Stimulated activated CD4-positive, alpha-beta T cell treated with anti-CD3 and anti-CD28 coated beads, Interleukin-4, amount 100 ng/mL, for 4 hours (primary cell): ENCODE measurements around the gene FXN.
"Not testable (repeated sequence)": the region's sequence is repeated elsewhere in the genome, so short reads cannot be mapped to it uniquely, and the experiment has no call there.

Experiments
- DNase-seq, 2 experiments: peaks; one replicate each; pipeline ENCODE4 v3.0.0-alpha.2; 2020

FXN gene

GRCh38 chr9:69035438-69036308, at the start of gene FXN:
Gene FXN (plus strand): TSS chr9:69035752. CDS start chr9:69035783, 31 bp downstream.
- peak; percentile 77 to 84 for DNase-seq

GRCh38 chr9:68986949-68987348, 48.6 kb upstream of the FXN start:
- DNase-seq, result not testable (repeated sequence)

GRCh38 chr9:68991457-68991856, 44.1 kb upstream of the FXN start:
- no peak for DNase-seq

DNA sequence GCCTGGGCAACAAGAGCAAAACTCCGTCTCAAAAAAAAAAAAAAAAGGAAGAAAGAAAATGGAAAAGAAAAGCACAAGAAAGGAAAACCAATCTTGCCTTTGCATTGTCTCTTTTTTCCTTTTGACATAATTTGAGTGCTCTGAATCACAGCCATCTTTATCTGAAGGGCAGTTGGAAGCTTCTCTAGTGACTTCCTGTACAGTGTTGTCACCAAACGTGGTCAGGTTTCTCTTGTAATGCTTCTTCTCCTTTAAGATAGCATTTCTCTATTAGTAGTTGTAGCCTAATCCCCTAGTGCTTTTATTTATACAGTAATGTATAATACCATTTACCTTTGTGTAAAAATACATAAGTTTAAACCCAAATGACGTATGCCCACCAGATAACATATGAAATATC, 39.8 kb upstream of the FXN start:
- no peak for DNase-seq

DNA sequence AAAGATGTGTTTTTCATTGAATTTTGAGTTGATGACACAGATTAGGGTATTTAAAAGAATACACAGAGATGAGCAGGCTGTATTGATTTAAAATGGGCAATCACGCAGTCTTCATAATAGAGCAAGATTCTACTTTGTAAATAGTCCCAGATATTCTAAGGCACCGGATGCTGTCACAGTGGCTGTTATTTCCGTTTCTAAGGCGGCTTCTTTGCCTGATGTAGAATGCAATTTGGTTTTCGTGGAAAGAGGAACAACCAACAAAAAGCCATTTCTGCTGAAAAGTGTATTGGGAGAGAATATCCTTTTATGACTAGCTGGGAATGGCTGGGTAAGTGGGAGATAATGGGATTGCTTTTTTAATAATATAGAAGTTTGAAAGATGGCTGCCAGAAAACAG, 39.1 kb upstream of the FXN start:
- DNase-seq, result no peak

GRCh38 chr9:68997666-68998065, 37.9 kb upstream of the FXN start:
- DNase-seq, result no peak

DNA sequence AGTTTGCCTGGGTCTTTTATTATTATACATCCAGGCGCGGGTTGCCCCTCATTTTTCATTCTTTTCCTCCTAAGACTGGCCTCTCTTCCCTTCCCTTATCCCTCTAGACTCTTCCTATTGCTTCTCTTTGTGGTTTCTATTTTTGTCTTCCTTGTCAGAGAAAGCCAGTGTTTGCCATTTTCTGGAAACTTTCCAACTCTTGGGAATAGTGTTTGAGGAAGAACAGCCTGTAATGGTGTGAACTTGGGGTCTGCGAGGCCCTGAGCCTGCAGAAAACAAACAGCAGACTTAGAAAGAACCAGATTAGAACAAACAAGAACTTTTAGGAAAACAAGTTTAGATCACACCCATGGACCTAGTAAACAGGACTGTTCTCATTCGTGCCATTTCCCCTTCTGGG, 37.2 kb upstream of the FXN start:
- DNase-seq, result no peak

- DNase-seq, result no peak
These were observed 36.7 kb upstream of the FXN start for GRCh38 chr9:68998812-68999211.

DNA sequence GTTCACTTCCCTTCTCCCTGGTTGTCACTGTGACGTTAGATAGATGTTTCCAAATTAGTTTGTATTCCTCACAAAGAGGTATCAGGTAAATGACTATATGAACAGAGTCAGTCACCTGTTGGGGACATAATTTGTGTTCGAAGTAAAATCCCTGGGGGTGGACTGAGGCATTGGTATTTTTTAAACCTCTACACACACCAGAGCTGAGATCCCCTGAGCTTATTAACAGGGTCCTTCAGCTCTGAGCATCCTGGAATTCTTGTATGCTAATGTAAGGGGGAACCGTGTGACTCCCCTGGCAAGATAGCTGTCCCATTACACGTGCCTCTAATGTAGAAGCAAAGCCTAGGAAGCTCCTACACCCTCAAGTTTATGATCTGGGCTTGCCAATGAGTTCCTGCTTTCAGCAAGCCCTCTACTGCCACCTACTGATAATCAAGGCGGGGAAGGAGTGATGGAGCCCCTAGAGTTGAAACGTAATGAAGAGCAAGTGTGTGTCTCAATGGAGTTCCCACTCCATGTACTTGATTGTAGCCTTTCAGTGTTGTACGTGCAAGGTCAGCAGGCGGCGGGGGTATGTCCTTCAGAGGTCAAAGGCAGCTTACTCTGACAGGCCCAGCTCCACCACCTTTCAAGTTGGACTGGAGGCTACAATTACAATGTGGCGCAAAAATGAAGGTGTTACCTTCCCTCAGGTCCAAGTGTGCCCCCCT, 36.0 kb upstream of the FXN start:
- peak; percentile 38 to 54 for DNase-seq

- no peak for DNase-seq
These were observed 33.6 kb upstream of the FXN start for GRCh38 chr9:69001921-69002320.

DNA sequence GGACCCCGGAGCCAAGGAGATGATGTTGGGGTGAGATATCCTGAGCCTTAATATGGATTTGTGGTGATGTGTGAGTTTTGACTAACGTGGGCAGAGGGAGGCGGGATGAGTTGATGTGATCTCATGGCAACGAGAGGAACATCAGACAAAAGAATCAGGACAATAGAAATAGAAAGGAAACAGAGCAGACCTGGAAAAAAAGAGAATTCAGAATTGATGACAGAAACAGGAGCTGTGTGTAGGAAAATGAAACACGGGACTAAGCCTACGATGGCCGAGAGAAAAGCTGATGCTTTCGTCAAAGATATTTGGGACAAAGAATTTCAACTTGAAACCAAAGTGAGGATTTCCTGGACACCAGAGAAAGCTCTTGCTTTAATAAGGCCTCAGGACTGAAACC, 32.5 kb upstream of the FXN start:
- no peak for DNase-seq

DNA sequence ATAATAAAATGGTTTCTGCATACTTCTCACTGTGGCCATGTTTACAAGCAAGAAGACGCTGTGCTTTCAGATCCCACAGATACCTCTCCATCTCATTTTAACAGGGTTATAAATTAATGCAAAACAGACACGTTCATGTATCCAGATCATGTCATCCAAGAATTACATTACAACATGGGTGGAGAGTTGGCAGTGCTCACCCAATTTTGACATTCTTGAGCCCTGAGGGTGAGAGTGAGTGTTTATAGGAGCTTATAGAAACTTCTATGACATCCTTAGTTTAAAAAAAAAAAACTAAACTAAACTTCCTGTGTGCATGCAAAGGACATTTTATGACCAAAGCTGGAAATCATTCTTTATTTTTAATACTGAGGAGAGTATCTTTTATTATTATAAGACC, 30.7 kb upstream of the FXN start:
- DNase-seq, result no peak

- DNase-seq, result no peak
These were observed 25.8 kb upstream of the FXN start for GRCh38 chr9:69009708-69010107.

DNA sequence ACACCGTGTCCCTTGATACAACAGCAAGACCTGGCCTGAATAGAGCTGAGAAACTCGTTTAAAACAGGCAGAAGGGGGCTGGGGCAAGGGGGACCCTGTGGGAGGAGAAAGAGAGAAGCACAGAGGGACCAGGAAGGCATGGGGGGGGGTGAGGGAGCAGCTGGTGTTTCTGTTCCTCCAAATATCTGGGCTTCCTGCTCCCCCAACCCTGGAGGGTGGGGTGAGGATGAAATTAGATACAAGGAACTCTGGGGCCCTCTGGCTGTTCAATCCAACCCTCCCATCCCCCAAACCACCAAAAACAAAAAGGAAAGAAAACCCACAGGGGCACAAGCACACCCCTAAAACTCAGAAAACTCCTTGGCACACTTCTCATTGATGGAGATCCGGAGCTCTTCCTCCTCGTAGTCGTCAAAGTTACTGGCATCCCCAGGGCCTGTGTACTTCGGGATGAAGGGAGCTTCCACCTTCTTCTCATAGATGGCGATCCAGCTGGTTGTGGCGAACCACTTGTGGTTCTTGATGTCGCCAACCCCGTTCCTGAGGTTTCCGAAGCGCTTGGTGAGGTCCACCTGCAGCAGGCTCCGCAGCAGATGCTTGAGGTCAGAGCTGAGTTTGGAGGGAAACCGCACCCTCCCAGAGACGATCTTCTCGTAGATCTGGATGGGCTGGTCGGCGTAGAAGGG, 22.7 kb upstream of the FXN start:
- DNase-seq, result no peak

DNA sequence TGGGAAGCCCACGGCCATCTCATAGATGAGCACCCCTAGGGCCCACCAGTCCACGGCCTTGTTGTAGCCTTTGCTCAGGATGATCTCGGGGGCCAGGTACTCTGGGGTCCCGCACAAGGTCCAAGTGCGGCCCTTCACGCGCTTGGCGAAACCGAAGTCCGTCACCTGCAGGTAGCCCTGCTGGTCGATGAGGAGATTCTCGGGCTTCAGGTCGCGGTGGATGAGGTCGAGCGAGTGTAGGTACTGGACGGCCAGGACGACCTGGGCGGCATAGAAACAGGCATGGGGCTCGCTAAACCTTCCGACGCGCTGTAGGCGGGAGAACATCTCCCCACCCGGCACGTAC, 22.2 kb upstream of the FXN start:
- DNase-seq, result no peak

DNA sequence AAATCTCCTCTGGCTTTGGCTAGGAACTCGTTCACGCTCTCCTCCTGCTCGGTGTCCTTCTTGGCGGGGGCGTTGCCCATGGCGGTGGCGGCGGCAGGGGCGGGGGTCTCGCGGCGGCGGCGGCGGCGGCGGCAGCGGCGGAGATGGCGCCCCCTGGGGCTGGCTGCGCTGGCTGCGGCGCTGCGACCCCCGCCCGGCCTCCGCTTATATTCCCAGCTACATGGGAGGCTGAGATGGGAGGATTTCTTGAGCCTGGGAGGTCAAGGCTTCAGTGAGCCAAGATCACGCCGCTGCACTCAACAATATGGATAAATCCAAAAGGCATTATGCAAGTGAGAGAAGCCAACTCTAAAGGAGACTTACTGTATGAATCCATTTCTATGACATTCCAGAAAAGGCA, 21.5 kb upstream of the FXN start, which contains the start of gene PRKACG:
Gene PRKACG (minus strand): TSS at position 101 of the 400 bp plus-strand sequence. CDS start 21 bp downstream, at position 80.
- no peak for DNase-seq

DNA sequence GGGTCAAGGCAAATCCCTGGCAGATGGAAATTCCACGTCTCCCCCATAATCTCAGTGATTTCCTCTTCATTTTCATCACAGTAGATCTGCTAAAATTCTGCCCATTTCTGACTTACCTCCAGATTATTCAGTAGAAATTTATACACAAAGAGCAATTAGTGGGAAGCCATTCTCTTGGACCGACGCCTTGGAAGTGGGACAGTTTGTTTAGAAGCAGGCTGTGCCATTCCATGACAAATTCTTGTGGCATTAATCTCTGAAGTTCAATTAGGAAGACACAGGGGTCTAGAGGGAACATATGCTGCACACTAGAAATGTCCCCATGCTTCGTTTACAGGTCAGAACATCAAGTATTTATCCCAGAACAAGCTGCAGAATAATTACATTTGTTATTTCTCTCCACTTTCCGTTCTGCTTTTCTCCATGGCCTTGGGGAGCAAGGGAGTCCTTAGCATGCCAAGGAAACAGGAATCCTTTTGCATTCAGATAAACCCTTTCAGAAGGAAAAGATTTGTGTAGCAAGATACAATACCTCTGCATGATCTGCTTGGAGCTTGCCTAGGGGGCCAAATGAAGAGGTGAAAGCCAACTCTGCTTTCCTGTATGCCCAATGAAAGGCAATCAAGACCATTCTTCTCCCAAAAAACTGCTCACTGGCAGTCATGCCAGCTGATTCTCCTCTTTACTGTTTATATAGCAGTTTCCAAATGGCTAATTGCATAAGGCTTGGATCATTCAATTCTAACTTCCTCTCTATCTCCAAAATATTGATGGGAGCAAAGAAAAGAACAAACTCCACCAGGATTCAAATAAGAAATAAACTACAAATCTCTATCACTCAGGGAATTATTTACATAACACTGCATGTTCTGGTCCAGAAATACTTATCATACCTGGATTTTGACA, 19.1 kb upstream of the FXN start:
- DNase-seq, result no peak

DNA sequence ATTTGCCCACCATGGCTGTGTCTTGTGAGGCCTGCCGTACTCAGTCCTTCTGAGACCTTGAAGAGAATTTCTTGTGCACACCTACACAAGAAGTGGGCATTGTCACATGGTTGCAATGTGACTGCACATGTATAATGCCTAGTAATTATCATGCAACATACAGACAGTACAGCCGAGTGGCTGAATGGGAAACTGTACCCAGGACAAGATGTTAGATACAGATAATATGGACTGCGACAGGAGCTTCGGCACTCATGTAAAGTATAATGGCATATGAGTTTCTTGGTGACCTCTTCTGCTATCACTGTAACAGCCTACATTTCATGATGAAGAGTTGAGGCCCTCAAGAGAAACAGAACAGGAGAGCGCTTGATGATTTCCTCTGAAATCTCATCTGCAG, 16.8 kb upstream of the FXN start:
- no peak for DNase-seq

DNA sequence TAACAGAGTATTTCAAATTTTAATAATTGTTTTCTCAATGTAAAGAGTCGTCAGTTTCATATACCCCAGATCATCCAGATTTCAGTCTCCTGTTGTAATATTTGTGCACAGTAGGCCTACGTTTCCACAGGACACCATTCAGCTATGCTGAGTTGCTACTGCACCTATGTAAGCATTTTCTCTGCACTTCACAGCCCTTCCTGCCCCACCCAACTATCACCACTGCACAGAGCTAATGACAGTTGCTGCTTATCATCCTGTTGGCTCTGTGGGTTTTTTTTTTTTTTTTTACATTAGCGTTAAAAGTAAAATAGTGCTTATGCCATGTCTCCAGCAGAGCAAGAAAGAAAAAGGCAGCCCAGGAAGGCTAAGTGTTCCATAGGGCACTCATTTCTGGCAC, 15.7 kb upstream of the FXN start:
- peak in 1 of 2 experiments; percentile 13 for DNase-seq

DNA sequence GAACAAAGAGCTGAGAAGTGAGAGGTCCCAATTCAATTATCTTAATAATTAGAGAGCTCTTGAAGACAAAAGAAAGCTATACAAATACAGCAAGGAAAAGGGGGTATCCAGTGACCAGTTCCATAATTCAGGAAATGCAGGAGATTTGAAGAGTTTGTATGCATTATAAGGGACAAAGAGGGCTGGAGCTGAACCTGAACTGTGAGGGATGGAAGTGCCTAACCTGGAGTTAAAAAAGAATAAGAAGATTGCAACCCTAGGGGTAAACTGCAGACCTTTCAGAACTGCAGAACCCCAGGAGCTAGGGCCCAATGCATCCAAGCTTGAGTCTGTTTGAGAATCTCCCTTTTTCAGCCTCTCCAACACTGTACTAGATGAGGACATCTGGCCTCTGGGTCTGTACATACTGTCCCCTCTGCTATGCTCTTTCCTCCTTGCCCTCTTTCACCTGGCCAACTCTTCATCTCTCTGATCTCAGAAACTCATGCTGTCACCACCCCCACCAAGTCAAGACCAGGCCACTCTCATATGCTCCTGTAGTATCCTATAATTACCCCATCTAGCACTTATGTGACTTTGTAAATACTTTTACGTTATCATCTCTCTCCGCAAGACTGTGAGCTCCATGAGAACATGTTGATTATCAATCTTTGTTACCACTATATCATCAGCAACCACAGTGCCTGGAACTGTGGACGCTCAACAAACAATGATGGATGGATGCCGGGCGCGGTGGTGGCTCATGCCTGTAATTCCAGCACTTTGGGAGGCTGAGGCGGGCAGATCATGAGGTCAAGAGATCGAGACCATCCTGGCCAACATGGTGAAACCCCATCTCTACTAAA, 15.0 kb upstream of the FXN start:
- DNase-seq, result no peak

DNA sequence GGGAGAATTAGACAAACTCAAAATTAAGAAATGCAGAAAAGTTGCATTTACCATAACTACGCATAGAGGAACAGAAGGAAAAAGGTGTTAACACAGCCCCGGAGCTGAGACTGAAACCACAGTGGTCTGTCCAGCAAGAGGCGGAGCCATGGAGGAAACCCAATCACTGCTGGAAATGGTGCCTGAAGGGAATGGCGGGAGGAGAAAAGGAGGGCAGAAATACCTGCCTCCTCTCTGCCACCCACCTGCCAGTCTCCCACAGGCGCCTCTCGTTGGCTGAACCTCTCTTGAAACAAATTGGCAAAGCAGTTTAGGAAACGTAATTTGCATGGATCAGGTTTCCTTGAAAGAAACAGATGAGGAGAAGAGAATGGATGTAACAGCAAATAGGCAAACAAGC, 11.9 kb upstream of the FXN start:
- DNase-seq, result no peak
